Measurements from ENCODE around the gene LTB4R.

DNA sequence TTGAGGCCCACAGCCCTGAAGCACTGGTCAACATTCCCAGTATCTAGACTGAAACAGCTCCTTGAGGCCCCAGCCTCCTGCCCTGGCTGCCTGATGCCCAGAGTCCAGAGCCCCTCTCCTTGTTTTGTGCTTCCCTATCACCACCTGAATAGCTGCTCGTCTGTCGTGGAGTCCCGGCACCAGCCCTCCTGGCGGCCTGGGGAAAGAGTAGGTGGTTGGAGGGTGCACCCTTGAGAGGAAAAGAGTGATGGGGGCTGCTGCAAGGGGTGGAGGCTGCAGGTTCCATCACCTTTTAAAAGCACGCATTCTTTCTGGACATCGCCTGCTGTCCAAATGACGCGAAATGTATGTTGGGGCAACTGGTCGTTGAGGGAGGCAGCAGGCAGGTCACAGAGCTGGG is 43.1 kb upstream of the LTB4R start:
- TF ChIP-seq TAF1 (conservative IDR thresholded peaks at IDR 0.05) (no peak), NR2F2 (IDR thresholded peaks at IDR 0.05) (no peak), YY1 (IDR thresholded peaks at IDR 0.05) (no peak), GABPA (IDR thresholded peaks at IDR 0.05 in 1 of 2, conservative IDR thresholded peaks at IDR 0.05 in 1 of 2) (no peak), RAD21 (IDR thresholded peaks at IDR 0.05) (no peak), EGR1 (IDR thresholded peaks at IDR 0.05; ENCODE audit: low read depth in 2 of 2) (no peak), JUND (IDR thresholded peaks at IDR 0.05) (no peak), FOXA1 (IDR thresholded peaks at IDR 0.05) (no peak), SP1 (IDR thresholded peaks at IDR 0.05) (no peak)
- TF ChIP-seq, protein P1, sequence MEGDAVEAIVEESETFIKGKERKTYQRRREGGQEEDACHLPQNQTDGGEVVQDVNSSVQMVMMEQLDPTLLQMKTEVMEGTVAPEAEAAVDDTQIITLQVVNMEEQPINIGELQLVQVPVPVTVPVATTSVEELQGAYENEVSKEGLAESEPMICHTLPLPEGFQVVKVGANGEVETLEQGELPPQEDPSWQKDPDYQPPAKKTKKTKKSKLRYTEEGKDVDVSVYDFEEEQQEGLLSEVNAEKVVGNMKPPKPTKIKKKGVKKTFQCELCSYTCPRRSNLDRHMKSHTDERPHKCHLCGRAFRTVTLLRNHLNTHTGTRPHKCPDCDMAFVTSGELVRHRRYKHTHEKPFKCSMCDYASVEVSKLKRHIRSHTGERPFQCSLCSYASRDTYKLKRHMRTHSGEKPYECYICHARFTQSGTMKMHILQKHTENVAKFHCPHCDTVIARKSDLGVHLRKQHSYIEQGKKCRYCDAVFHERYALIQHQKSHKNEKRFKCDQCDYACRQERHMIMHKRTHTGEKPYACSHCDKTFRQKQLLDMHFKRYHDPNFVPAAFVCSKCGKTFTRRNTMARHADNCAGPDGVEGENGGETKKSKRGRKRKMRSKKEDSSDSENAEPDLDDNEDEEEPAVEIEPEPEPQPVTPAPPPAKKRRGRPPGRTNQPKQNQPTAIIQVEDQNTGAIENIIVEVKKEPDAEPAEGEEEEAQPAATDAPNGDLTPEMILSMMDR (IDR thresholded peaks at IDR 0.05; ENCODE audit: low read depth, low read length, missing input control) = no peak
- TF ChIP-seq, protein P2, sequence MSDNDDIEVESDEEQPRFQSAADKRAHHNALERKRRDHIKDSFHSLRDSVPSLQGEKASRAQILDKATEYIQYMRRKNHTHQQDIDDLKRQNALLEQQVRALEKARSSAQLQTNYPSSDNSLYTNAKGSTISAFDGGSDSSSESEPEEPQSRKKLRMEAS (IDR thresholded peaks at IDR 0.05) = no peak
- TF ChIP-seq, protein P3, sequence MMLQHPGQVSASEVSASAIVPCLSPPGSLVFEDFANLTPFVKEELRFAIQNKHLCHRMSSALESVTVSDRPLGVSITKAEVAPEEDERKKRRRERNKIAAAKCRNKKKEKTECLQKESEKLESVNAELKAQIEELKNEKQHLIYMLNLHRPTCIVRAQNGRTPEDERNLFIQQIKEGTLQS (IDR thresholded peaks at IDR 0.05) = no peak
- TF ChIP-seq, protein P4, sequence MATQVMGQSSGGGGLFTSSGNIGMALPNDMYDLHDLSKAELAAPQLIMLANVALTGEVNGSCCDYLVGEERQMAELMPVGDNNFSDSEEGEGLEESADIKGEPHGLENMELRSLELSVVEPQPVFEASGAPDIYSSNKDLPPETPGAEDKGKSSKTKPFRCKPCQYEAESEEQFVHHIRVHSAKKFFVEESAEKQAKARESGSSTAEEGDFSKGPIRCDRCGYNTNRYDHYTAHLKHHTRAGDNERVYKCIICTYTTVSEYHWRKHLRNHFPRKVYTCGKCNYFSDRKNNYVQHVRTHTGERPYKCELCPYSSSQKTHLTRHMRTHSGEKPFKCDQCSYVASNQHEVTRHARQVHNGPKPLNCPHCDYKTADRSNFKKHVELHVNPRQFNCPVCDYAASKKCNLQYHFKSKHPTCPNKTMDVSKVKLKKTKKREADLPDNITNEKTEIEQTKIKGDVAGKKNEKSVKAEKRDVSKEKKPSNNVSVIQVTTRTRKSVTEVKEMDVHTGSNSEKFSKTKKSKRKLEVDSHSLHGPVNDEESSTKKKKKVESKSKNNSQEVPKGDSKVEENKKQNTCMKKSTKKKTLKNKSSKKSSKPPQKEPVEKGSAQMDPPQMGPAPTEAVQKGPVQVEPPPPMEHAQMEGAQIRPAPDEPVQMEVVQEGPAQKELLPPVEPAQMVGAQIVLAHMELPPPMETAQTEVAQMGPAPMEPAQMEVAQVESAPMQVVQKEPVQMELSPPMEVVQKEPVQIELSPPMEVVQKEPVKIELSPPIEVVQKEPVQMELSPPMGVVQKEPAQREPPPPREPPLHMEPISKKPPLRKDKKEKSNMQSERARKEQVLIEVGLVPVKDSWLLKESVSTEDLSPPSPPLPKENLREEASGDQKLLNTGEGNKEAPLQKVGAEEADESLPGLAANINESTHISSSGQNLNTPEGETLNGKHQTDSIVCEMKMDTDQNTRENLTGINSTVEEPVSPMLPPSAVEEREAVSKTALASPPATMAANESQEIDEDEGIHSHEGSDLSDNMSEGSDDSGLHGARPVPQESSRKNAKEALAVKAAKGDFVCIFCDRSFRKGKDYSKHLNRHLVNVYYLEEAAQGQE (IDR thresholded peaks at IDR 0.05) = no peak
- TF ChIP-seq, protein P5, sequence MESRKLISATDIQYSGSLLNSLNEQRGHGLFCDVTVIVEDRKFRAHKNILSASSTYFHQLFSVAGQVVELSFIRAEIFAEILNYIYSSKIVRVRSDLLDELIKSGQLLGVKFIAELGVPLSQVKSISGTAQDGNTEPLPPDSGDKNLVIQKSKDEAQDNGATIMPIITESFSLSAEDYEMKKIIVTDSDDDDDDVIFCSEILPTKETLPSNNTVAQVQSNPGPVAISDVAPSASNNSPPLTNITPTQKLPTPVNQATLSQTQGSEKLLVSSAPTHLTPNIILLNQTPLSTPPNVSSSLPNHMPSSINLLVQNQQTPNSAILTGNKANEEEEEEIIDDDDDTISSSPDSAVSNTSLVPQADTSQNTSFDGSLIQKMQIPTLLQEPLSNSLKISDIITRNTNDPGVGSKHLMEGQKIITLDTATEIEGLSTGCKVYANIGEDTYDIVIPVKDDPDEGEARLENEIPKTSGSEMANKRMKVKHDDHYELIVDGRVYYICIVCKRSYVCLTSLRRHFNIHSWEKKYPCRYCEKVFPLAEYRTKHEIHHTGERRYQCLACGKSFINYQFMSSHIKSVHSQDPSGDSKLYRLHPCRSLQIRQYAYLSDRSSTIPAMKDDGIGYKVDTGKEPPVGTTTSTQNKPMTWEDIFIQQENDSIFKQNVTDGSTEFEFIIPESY (IDR thresholded peaks at IDR 0.05) = no peak
